LHCN-M2 (cell line): ENCODE results near the gene SLC2A5. TPM values are rescaled to one million over a fixed set of nuclear protein-coding genes. Genes with fewer than 3 reads are reported as not detected.
A peak's percentile ranks its signal among the peaks of the same experiment; 100 is the strongest.
"Not testable (repeated sequence)": the region's sequence is repeated elsewhere in the genome, so short reads cannot be mapped to it uniquely, and the experiment has no call there.

Experiments
- DNase-seq: peaks from one replicate; pipeline ENCODE4 v3.0.0-alpha.2; 2012; ENCODE audit warnings: low read depth
- total RNA-seq: library from RNA; depleted of rRNA; stranded (reverse); fragments of >200 nt; gene quantifications from 2 replicates; pipeline ENCODE4 v1.2.3, GENCODE V29; 2014

SLC2A5 gene
- total RNA-seq, 1 experiment from 2014 or later = 0.57 TPM

DNA sequence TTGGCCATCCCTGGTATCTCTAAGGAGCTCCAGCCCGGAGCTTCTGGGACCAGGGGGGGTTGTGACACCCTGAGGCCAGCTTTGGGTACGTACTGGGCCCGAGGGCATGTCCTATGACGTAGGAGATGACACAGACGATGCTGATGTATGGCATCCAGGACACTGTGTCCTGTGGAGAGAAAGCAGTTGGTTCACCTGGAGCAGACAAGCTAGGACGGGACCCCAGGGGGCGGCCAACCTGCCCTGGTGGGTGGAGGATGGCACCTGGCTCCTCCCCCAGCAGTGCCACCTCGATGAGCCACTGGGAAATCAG lies 31.1 kb downstream of the SLC2A5 start:
- no peak for DNase-seq

DNA sequence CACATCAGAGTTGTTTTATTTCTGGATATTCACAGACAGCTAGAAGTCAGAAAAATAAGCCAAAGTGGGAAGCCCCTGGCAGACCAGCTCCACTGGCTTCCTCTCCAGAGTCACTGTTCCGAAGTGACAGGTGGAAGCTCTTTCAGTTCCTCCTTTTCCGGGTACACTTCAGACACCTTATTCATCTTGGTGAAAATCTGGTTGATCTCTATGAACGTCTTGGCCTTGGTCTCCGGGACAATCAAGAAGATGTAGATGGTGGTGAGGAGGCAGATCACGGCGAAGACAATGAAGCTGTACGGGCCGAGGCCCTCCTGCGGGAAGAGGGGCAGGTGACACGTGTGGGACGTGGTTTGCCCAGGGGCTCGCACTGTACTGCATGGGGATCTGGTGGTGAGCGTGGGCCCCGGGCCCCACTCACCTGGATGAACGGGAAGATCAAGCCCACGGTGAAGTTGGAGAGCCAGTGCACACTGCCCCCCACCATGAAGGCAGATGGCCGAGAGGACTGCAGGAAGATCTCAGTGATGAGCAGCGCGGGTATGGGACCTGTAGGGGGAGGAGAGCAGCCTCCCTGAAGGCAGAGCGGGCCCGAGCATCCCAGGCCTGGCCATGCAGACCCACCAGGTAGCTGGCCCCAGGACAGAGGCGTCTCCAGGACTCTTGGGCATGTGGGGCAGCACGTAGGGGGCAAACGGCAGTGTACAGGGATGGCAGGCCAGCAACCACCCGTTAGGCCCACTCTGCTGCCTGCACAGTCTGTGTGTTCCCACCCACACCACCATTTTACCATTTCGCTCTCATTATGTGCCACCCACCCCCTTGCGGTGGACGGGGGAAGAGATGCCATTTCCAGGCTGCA lies 31.7 kb downstream of the SLC2A5 start:
- no peak for DNase-seq

DNA sequence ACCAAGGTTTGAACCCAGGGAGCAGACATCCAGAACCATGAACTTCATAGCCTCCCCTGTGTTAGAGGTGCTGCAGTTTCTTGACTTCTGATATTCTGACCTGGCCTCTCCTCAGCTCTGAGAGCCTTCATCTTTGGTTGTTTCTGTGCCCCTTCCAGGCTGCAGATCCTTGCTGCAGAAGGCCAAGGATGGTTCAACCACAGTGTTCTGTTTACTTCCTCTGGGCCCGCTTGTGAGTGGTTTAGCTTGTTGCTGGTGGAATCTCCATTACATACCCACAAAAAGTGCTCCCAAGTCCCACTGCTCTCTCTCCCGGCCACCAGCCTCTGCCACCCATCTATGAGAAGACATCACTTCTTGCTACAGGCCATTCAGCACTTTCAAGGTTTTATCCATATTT lies 34.2 kb downstream of the SLC2A5 start:
- no peak for DNase-seq

DNA sequence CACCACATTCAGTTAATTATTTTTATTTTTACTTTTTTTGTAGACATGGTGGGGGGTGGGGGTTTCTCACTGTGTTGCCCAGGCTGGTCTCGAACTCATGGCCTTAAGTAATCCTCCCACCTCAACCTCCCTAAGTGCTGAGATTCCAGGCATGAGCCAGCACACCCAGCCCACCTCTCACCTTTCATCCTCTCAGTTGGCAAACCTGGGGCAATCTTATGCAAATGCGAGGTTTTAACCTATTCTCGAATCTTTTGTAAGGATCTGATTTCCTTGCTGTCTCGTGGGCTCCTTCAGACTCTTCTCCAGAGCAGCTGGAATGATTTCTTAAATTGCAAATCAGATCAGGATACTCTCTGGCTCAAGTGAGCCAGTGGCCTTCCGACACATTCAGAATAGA lies 36.1 kb downstream of the SLC2A5 start:
- no peak for DNase-seq

DNA sequence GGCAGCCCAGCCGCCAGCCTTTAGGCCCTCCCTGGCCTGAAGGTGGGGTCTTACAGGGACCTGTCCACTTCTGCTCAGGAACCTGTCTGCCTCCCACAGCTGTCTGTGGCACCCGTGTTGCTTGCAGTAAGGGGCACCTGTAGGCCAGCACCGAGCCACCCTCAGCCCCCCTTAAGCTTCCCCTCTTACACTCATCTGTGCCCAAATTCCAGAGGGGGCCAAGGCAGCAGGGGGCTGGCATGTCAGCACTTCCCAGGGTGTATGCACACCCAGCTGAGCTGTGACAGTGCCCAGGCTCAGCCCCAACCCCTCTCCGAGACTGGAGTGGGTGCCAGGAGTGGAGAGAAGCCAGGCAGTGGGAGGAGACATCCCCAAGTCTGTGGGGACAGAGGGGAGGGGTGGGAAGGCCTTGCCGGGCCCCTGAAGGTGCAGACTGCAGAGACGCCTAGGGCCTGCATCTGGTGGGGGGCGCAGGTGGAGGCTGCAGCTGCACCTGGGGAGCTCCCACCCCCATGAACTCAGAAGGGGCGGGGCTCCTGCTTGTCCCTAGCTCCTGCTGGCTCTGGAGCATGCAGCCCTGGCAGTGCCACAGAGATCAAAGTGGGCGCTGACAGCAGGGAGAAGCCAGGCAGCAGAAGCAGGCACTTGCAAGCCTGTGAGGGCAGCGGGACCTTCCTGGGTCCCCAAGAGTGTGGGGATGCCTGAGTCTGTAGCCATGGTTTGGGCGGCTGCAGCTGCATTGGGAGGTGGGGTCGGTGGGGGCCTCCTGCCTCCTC lies 37.8 kb downstream of the SLC2A5 start:
- no peak for DNase-seq

DNA sequence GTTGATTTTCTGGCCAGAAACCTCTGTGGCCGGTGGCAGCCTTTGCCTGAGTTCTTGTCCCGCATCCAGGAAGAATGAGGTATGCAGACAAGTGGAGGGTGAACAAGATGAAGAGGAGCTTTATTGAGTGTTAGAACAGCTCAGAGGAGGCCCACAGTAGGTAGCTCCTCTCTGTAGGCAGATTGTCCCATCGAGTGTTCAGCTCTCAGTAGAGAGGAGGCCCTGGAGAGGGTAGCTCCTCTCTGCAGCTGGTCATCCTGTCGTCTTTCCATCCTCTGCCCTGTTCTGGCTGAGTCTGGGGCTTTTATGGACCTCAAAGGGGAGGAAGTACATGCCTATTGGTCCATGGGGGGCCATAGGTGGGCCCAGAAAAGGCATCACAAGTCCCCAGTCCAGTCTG lies 38.4 kb downstream of the SLC2A5 start:
- DNase-seq = not testable (repeated sequence)

DNA sequence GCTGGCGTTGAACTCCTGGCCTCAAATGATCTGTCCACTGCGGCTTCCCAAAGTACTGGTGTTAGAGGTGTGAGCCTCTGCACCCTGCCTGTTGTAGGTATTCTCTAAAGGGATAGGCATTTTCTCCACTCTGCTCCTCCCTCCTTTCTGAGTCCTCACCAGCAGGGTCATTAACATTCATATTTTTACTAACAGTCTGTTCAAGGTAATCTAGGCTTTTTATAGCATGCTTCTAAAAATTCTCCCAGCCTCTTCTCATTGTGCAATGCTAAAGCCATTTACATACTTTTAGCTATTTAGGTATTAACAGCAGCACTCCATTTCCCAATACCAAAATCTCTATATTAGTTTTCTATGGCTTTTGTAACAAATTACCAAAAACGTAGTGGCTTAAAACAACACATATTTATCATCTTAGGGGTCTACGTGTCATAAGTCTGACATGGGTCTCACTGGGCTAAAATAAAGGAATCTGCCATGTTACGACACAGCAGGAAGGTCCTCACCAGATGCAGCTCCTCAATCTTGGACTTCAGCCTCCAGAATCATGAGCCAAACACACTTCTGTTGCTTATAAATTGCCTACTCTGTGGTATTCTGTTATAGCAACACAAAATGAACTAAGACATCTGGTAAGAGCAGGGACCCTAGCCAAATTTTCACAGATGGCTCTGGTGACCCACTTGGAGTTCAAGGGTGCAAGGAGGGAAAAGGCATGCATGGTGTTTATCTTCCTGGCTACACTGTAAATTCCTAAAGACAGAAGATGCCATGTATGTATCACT lies 40.3 kb downstream of the SLC2A5 start:
- DNase-seq = no peak

DNA sequence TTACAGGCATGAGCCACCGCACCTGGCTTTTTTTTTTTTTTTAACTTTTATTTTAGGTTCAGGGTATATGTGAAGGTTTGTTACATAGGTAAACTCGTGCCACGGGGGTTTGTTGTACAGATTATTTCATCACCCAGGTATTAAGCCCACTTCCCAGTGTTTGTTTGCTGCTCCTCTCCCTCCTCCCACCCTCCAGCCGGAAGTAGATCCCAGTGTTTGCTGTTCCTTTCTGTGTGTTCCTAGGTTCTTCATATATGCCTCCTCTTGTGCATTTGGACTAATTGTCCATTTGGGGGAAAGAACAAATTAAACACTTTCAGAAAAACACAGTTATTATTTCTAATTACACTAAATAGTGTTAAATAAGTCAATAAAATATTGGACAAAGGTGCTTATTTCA lies 42.1 kb downstream of the SLC2A5 start:
- no peak for DNase-seq

DNA sequence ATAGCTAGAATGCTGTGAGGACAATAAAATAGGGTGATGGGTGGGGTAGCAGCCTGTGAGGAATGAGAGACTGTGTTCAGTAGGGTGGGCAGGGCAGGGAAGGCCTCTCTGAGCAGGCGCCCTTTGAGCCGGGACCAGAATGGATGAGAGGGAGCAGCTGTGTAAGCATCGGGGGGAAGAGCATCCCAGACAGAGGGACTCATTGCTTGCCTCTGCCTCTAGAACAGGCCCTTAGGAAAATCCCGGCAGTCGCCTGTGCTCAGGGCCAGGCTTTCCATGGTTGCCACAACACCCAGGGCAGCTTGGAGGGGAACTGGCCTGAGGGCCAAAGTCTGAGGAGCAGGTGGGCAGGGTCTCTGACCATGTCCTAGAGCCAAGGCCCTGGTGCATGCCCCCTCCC lies 44.0 kb downstream of the SLC2A5 start:
- DNase-seq = peak; percentile 6

DNA sequence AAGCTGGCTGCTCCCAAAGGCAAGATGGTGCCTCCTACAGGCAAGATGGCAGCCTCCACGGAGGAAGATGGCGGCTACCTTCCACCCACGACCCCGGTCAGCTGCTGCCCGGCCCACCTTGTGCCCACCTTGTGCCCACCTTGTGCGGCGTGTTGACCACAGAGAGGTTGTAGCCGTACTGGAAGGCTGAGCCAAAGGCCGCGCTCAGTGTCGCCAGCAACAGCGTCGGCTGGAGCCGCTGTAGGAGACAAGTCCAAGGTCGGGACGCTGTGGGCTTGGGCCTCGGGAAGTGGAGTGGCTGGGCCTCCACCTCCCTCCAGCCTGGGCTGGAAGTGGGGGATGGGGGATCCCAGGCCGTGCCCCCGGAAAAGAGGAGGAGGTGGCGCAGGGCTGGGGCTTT lies 44.6 kb downstream of the SLC2A5 start:
- DNase-seq = no peak

DNA sequence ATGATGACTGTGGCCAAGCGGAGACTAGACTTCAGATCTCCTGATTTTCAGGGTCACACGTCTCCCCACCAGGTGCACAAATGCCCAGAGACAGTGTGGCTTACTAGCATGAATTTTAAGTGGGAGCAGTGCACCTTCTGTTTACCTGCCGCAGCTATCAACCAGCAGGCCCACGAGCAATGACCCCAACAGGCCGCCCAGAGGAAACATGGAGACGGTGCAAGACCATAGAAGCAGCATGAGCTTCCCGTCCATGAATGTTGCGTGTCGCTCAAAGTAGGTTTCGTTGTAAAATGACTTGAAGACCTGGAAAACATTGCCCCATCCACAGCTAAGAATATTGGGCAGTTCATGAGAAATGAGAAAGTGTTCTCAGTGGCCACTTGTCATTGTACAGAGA lies 46.7 kb downstream of the SLC2A5 start:
- DNase-seq = no peak

DNA sequence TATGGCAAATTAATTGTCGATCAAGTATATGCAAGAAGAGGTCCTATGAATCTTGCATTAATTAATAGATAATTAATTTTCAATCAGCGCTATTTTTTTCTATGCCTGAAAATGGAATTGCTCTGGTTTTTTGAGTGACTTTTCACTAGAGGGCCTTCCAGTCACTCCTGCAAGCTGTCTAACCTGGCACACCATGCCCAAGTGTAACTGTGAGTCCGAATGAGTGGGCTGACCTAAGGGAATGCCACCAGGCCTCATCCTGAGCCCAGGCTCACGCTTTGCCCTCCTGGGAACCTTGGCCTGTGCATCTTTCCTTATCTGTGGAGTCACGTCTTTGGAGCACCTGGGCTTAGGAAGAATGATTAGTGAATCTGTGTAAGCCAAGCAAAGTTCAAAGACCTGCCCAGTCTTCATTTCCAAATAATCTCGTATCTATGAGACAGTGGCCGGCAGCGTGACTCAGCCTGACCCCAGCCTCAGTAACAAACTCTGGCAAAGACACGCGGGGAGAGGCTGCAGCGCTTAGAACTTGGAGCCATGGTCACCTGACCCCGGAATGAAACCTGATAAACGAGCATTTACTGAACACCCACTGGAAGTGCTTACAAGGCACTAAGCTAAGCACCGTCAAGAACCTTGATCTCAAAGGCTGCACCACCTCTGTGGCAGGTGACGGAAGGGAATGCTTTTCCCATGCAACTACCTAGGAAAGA lies 47.3 kb downstream of the SLC2A5 start:
- not testable (repeated sequence) for DNase-seq

DNA sequence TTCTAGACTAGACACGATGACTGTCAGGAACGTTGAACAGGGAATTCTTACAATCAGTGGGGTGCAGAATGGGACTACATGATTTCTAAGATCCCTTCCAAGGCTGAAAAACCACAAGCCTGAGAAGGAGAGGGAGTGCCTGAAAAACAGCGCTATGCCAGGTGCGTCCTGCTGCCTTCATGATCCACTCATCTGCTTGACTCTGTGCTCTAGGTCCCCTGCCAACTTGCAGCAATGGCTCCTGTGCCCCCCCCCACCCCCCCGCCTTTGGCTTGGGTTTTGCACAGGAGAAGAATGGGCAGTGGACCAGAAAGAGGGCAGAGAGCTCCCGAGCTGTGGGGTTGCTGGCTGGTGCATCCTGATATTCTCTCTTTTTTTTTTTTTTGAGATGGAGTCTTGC lies 49.1 kb downstream of the SLC2A5 start:
- DNase-seq = no peak

DNA sequence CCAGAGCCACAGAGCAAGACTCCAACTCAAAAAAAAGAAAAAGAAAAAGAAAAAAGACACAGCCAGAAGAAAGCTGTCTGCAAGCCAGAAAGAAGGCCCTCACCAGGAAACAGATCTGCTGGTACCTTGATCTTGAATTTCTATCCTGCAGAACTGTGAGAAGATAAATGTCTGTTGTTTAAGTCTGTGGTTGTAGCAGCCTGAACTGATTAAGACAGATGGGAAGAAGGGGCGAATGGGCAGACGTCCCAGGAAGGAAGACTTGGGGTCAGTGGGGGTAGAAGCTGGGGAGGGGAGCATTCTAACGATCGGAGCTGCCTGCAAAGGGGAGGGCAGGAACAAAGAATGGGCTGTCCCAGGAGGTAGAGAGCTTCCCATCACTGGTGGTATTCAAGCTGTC lies 49.5 kb downstream of the SLC2A5 start:
- no peak for DNase-seq

DNA sequence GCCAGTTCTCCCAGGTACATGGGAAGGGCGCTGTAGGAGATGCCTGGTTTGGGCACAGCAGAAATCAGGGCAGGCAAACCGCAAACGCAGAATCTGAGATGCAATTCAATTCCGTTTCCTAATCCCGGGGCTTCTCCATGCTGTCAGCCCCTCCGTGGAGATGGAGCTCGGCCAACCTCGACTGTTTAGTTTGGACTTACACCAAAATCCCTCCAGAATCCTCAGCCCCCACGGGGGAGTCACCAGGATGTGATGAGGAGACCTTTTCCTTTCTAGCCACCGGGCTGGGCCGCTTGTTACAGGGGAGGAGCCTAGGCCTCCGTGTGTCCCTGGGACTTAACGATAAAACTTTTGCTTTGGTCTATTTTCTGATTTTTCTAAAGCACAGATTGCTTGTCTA lies 51.1 kb downstream of the SLC2A5 start:
- DNase-seq = no peak

DNA sequence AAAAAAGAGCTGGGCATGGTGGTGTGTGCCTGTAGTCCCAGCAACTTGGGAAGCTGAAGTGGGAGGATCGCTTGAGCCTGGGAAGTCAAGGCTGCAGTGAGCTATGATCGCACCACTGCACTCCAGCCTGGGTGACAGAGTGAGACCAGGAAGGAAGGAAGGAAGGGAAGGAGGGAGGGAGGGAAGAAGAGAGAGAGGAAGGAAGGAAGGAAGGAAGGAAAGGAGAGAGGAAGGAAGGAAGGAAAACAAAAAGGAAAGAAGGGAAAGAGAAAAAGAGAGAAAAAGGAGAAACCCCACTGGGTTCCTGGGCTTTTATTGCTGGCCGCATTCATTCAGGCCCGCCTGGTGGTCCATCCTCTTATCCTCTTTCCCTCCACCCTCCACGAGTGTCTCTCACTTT lies 53.0 kb downstream of the SLC2A5 start:
- DNase-seq = no peak

DNA sequence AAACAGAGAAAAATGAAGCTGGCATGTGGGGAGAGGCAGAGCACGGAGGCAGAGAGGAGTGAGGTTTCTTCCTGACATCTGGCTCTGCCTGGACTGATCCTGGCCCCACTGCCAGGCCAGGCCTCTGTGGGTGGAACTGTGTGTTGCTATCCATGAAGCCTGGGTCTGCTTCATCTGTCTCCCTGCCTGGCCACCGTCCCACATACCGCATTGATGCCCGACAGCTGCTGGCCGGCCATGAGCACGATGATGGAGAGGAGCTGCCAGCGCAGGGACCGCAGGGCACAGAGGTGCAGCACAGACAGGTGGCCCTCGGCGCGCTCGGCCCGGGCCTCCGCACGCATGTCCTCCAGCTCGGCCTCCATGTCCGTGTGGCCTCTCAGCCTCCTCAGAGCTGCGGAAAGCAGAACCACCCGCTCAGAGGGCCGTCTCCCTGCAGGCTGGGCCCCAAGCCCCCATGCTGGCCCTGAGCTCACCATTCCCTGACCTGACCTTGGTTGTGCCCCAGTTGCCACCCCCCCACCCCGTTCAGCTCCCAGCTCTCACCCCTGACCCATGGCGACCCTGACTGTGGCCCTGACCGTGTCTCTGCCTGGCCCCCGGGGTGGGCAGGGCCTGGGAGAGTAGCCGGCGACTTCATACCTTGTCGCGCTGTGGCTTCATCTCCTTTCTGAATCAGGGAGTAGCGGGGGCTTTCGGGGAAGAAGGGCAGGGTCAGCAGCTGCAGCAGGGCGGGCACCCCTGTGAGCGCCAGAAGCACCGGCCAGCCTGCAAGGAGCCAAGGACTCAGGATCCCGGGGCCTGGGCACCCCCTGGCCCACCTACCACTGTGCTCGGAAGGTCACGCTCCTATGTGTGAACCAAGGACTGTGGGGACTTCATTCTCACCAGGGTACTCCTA lies 54.7 kb downstream of the SLC2A5 start:
- no peak for DNase-seq

DNA sequence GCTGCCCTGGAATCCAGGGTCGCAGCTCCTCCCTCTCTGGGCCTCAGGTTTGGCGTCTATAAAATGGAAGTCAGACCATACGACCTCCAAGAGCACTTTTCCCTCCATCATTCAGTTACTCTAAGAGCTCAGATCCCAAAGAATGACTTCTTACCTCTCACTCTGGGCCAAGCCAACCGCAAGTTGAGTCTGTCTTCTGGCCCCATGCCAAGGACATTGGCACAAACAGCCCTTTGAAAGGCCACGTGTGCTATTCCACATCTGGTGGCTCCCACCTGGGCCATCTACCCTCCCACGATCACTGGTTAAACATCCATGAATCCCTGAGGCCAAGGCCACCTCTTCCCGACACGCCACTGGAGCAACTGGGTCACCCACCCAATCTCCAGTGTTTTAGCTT lies 55.6 kb downstream of the SLC2A5 start:
- peak; percentile 3 for DNase-seq

DNA sequence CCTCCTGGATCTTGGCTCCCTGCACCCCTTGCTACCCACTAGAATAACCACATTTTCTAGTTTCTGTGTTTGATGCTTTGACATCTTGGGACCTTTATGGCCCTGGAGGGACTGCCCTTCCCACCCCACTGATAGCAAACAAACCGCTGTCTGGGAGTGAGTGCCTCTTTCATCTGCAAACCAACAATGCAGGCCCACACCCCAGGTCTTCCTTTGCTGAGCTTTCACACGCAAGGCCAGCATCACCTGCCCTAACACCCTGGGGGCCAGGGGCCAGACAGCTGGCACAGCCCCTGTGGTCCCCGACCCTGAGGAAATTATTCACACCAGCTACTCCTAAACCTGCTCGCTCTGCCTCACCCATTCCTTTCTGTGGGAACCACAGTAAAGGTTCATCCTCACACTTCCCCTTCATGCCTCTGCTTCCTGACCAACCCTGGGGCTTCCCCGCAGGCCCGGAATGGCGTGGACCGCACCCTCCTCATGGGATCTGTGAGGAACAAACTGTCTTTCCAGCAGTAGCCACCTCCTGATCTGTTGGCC lies 58.6 kb downstream of the SLC2A5 start:
- DNase-seq = no peak
